ENCODE data around the gene FMNL2.

The FMNL2 gene

GRCh38 chr2:152647552-152647951, 312.6 kb downstream of the FMNL2 start:
- in situ Hi-C loops (cut with HindIII; ENCODE audit: low sequenced_read_pairs) = no loop called here
- TF ChIP-seq CTCF (IDR thresholded peaks at IDR 0.05; ENCODE audit: low read depth, low read length, missing control alignments) = no peak
- peak; percentile 65 for DNase-seq (ENCODE audit: low read depth)
- no peak overlapping the region for H3K4me3 ChIP-seq (ENCODE audit: low read depth, low read length)

DNA sequence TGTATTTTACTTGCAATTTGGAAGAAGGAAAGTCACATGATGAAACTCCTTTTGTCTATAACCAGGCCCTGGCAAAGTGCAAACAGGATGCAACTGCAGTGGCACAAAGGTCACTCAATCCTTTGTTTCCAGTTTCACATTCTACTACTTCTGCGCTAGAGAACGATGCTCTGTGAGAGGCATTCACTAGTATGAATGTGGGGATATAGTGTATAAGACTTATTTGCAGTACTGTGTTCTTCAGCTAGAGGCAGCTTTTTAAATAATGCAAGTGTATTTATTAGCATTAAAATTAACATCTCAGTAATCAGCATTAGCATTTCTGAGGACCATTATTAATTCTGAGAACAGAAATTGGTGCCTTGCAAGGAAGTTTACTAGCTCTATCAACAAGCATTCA, 313.4 kb downstream of the FMNL2 start:
- peak; percentile 8 for TF ChIP-seq CTCF (IDR thresholded peaks at IDR 0.05; ENCODE audit: low read depth, low read length, missing control alignments)
- DNase-seq (ENCODE audit: low read depth) = no peak
- in situ Hi-C loops (cut with HindIII; ENCODE audit: low sequenced_read_pairs) = no loop called here
- no peak overlapping the region for H3K4me3 ChIP-seq (ENCODE audit: low read depth, low read length)

- no peak for TF ChIP-seq CTCF (IDR thresholded peaks at IDR 0.05; ENCODE audit: low read depth, low read length, missing control alignments)
- no peak overlapping the region for H3K4me3 ChIP-seq (ENCODE audit: low read depth, low read length)
- in situ Hi-C loops (cut with HindIII; ENCODE audit: low sequenced_read_pairs) = no loop called here
- DNase-seq (ENCODE audit: low read depth) = no peak
These were observed 315.0 kb downstream of the FMNL2 start for GRCh38 chr2:152649997-152650396.

DNA sequence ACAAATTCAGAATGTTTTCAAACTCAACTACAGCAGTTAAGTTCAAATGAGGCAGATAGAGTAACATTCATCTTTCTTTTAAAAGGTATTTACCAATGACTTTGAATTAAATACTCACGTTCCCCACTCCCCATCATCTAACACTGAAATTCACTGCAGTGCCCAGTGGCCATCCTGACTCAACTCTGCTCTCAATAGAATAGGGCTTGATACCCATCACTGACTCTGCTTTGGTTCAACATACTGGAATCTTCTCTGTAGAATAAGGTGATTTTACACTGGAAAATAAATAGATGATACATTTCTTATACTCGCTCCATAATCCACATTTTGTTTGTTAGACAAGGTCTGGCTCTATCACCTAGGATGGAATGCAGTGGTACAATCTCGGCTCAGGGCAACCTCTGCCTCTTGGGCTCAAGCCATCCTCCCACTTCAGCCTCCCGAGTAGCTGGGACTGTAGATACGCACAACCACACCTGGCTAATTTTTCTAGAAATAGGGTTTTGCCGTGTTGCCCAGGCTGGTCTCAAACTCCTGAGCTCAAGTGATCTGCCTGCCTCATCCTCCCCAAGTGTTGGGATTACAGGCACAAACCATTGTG, 315.9 kb downstream of the FMNL2 start:
- no peak overlapping the region for H3K4me3 ChIP-seq (ENCODE audit: low read depth, low read length)
- no peak for DNase-seq (ENCODE audit: low read depth)
- in situ Hi-C loops (cut with HindIII; ENCODE audit: low sequenced_read_pairs) = no loop called here
- no peak for TF ChIP-seq CTCF (IDR thresholded peaks at IDR 0.05; ENCODE audit: low read depth, low read length, missing control alignments)

DNA sequence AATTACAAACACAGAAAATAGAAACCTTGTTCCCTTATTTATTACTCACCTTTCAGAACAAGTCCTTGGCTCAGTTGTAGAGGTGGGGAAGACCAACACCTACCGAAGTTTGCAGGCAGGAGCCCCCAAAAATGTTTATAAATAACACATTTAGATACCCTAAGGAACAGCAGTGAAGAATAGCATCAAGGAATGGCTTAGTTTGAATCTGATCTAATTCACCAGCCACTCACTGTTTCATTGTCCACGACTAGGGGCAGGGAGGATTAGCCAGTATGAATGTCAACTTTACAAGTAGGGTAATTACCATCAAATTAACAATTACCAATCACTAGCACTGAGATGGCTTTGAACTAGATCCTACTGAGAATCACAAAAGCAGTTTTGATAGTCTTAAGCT, 316.9 kb downstream of the FMNL2 start:
- DNase-seq (ENCODE audit: low read depth) = no peak
- in situ Hi-C loops (cut with HindIII; ENCODE audit: low sequenced_read_pairs) = no loop called here
- TF ChIP-seq CTCF (IDR thresholded peaks at IDR 0.05; ENCODE audit: low read depth, low read length, missing control alignments) = no peak

GRCh38 chr2:152655880-152656279, 320.9 kb downstream of the FMNL2 start:
- in situ Hi-C loops (cut with HindIII; ENCODE audit: low sequenced_read_pairs) = no loop called here
- no peak overlapping the region for H3K4me3 ChIP-seq (ENCODE audit: low read depth, low read length)
- no peak for DNase-seq (ENCODE audit: low read depth)
- TF ChIP-seq CTCF (IDR thresholded peaks at IDR 0.05; ENCODE audit: low read depth, low read length, missing control alignments) = no peak

More for the DNA sequence above, 316.9 kb downstream of the FMNL2 start:
- no peak overlapping the region for H3K4me3 ChIP-seq (ENCODE audit: low read depth, low read length)
